ENCODE measurements around the gene SLCO2A1. TPM values are rescaled to one million over a fixed set of nuclear protein-coding genes. Genes with fewer than 3 reads are reported as not detected.

The SLCO2A1 gene
- total and polyA plus RNA-seq, 8 donors, result 1.9 to 121 (median 8.8) TPM

DNA sequence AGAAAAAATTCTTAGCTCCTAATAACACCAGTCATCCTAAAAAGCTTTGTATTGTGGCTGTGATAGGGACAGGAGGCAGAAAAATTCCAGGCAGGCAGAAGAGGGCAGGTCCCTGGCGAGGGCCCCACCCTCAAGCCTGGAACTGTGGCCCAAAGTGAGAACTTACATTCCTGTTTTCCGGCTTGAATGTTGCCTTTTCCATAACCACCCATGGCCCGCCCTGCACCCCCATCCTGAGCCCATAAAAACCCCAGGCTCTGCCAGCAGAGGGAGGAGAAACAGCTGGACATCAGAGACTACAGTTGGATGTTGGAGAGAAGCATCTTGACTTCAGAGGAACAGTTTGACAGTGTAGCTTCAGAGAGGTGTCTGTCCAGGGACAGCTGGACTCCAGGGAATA, 37.3 kb downstream of the SLCO2A1 start:
- WGBS, 5 donors, result 62 to 86% (median 74%) methylated on average over 3 of the region's 3 CpGs
- no peaks in the 10 kb centered on the region for H3K27me3 ChIP-seq
- TF ChIP-seq CTCF (IDR thresholded peaks at IDR 0.05), result no peak
- TF ChIP-seq POLR2AphosphoS5 (IDR thresholded peaks at IDR 0.05), result no peak
- TF ChIP-seq POLR2A (IDR thresholded peaks at IDR 0.05), result no peak
- no peak for TF ChIP-seq EP300 (IDR thresholded peaks at IDR 0.05)
- peaks cover 0 to 34% (median 6%) of the 10 kb centered on the region in 4 donors for H3K4me1 ChIP-seq
- H3K4me3 ChIP-seq, result no peak overlapping the region
- H3K9me3 ChIP-seq, result no peaks in the 10 kb centered on the region
- H3K27ac ChIP-seq, result peak overlapping the region in 1 of 5 donors; percentile 45
- no peaks in the 10 kb centered on the region for H3K36me3 ChIP-seq
- intact Hi-C loops (cut with DNase I; ENCODE audit: low total_unique reads), result no loop called here
- DNase-seq, result no peak

DNA sequence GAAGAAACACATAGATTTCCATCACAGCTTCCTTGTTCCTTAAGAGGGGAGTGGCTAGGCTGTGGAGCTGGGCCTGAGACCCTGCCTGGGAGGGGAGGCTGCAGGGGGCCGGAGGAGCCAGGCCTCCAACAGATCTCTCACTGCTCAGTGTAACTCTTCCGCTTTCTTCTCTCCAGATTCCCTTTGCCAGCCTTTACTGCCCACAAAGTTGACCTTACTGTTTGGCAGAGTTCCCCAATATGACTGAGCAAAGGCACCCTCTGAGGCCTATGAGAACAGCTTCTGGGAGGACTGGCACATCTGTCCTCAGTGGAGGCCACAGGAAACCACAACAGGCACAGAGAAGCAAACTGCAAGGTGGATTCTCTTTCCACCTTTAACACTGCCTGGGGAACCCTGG, 38.1 kb downstream of the SLCO2A1 start:
- DNase-seq, result no peak
- no peak overlapping the region for H3K4me3 ChIP-seq
- no peaks in the 10 kb centered on the region for H3K27me3 ChIP-seq
- TF ChIP-seq POLR2AphosphoS5 (IDR thresholded peaks at IDR 0.05), result no peak
- TF ChIP-seq POLR2A (IDR thresholded peaks at IDR 0.05), result no peak
- TF ChIP-seq EP300 (IDR thresholded peaks at IDR 0.05), result no peak
- no peak for TF ChIP-seq CTCF (IDR thresholded peaks at IDR 0.05)
- peak overlapping the region; percentile 1 to 45 (median 2) for H3K27ac ChIP-seq
- peaks cover 0 to 34% (median 6%) of the 10 kb centered on the region in 4 donors for H3K4me1 ChIP-seq
- H3K36me3 ChIP-seq, result no peaks in the 10 kb centered on the region
- no peaks in the 10 kb centered on the region for H3K9me3 ChIP-seq
- 64 to 70% (median 68%) methylated on average over 2 of the region's 2 CpGs for WGBS, 5 donors
- intact Hi-C loops (cut with DNase I; ENCODE audit: low total_unique reads), result no loop called here

- 39 to 58% (median 52%) methylated on average over 3 of the region's 3 CpGs for WGBS, 5 donors
- Histone ChIP-seq H3K36me3 (no peaks in the 10 kb centered on the region), H3K9me3 (no peaks in the 10 kb centered on the region), H3K4me1 (peaks cover 0 to 34% (median 6%) of the 10 kb centered on the region in 4 donors), H3K27me3 (no peaks in the 10 kb centered on the region), H3K4me3 (no peak overlapping the region), H3K27ac (peak overlapping the region in 2 of 5 donors; percentile 2 to 45)
- DNase-seq, result no peak
- no peak for TF ChIP-seq POLR2AphosphoS5 (IDR thresholded peaks at IDR 0.05)
- no peak for TF ChIP-seq CTCF (IDR thresholded peaks at IDR 0.05)
- TF ChIP-seq POLR2A (IDR thresholded peaks at IDR 0.05), result no peak
- no peak for TF ChIP-seq EP300 (IDR thresholded peaks at IDR 0.05)
- intact Hi-C loops (cut with DNase I; ENCODE audit: low total_unique reads), result no loop called here
Measured at GRCh38 chr3:133991209-133991608, 38.5 kb downstream of the SLCO2A1 start.

- Histone ChIP-seq H3K27me3 (no peaks in the 10 kb centered on the region), H3K27ac (no peak overlapping the region), H3K9me3 (no peaks in the 10 kb centered on the region), H3K4me3 (no peak overlapping the region), H3K4me1 (peaks cover 0 to 34% (median 6%) of the 10 kb centered on the region in 4 donors), H3K36me3 (no peaks in the 10 kb centered on the region)
- no peak for DNase-seq
- 81 to 90% (median 87%) methylated on average over 14 of the region's 14 CpGs for WGBS, 5 donors
- intact Hi-C loops (cut with DNase I; ENCODE audit: low total_unique reads), result no loop called here
- TF ChIP-seq POLR2A (IDR thresholded peaks at IDR 0.05) (no peak), EP300 (IDR thresholded peaks at IDR 0.05) (no peak), POLR2AphosphoS5 (IDR thresholded peaks at IDR 0.05) (no peak), CTCF (IDR thresholded peaks at IDR 0.05) (no peak)
Measured at GRCh38 chr3:133989936-133990702, 39.6 kb downstream of the SLCO2A1 start.
